HG03159 (cell line): Measurements from ENCODE around the gene HPX.
A peak's percentile ranks its signal among the peaks of the same experiment; 100 is the strongest.

Experiments used
- ATAC-seq: cut with Tn5 transposase; IDR thresholded peaks from one replicate; pipeline ENCODE4 v1.9.1; 2021; ENCODE audit warnings: mild to moderate bottlenecking, moderate library complexity; ENCODE audit not compliant: unreplicated experiment

The HPX gene

GRCh38 chr11:6468712-6469495, 28.1 kb upstream of the HPX start:
- peak; percentile 50 for ATAC-seq

DNA sequence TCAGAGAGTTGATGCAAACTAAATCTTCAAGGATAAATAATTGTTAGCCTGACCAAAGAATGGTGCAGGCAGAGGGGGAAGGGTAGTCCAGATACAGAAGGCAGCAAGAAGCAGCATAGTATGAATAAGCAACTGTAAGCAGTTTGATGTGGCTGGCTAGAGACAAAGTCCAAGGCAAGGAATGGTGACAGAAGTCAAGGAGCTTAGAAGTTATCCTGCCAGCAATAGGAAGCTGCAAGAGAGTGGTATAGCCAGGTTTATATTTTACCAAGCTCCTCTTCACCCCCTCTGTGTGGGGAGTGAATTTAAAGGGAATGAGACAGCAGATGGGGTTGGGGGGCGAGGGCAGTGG, 18.3 kb upstream of the HPX start:
- no peak for ATAC-seq

GRCh38 chr11:6458352-6459098, 17.7 kb upstream of the HPX start:
- no peak for ATAC-seq

GRCh38 chr11:6457581-6458320, 17.0 kb upstream of the HPX start:
- ATAC-seq: no peak

DNA sequence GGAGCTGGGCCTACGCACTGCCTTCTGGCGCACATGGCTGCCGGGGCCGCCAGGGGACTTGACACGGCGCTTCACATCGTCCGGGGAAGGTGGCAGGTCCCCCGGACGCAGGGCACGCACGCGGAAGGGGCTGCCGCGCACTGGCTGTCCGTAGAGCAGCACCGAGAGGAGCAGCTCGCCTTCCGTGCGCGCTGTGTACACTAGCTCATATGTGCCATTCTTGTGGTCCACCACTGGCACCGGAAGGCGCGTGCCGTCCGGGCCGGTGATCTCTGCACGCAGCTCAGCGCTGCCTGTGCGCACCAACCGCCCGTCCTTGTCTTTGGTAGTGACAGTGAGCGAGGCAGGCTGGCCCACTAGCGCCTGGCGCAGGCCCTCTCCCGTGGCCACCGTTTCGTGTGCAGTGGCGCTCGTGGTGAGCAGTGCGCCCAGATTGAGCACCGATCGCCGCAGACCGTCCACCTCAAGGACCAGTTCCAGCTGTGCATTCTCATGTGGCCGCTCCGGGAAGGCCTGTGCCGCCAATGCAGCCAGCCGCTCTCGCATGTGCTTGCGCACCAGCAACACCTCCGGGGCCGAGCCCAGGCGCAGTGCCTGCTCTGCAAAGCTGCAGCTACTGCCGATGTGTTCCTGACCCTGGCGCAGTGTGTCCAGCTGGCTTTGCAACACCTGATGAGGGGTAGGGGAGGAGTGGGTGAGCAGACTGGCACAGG, 15.7 kb upstream of the HPX start:
- no peak for ATAC-seq

DNA sequence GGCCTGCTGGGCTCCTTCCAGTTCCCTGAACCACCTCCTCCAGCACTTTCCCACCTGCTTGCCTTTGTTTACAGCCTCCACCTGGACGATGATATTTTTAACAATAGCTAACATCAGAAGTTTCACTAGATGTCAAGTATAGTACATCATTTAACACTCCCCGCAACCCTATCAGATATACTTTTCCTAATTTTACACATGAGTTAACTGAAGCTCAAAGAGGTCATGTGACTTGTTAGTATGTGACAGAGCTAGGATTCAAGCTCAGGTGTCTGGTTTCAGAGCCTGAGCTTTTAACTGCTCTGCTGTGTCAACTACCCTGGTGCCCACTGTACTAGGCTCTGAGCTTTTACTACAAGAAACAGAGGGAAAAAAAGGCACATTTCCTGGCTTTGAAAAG, 14.3 kb upstream of the HPX start:
- no peak for ATAC-seq

DNA sequence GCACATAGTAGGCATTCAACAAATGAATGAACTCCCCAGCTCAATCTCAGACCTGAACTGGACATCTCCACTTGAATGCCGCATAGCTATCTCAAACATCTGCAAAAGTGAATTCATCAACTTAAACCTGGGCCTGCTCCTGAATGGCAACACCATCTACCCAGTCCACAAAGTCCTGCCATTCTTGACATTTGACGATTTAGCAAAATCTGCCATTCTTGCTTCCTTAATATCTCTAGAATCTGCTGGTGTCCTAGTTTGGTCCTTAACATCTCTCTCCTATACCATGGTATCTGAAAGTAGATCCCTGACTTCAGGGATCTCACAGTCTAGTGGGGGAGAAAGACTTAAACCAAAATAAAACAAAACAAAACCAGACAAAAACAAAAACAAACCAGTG, 12.4 kb upstream of the HPX start:
- ATAC-seq: no peak

GRCh38 chr11:6452219-6452618, 11.4 kb upstream of the HPX start:
- no peak for ATAC-seq

DNA sequence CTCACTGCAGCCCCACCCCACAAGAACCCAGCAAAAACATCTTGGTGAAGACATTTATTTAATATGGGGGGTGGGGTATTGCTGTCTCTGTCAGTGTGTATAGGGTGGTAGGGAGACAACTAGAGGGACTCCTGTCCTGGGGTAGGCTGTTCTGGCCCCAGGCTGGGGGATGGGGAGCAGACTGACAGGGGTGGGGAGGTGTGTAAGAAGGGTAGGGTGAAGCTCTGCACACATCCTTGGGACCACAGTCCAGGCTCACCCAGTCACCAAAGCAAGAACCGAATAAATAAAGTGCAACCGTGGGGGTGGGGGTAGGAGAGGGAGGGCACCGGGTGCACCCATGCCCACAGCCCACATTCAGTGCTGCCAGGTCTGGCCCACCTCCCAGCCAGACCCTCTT, 7.8 kb upstream of the HPX start:
- no peak for ATAC-seq

DNA sequence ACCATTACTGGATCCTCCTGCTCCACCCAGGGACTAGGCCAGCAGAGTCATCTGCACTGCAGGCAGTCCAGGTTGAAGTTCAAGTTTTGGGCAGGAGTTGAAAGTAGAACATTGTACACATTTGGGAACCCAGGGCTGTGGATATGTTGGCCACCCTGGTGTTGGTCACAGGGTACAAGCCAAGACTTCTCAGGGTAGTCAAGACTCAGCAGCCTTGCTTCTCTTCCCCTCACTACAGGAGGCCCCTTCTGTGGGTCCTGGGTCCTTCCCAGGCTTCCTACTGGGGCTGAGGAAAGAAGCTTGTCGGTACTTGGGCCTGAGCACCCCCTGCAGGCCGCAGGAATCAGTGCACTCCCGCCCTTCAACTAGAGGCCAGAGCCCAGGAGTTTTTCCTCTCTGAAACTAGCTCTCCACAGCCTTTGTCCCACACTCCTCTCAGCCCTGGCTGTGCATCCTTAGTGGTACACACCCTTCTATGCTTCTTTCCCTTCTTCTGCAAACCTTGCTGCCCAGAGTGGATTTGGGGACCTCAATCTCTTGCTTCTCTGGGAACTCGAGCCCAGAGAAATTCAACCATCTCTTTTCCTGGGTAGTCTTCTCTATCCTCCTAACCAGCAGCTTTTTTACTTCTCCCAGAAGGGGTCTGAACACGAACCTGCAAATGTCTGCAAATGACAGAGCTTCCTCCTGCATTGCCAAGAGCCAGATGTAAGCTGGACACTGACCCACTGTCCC, 2.6 kb upstream of the HPX start:
- peak; percentile 85 for ATAC-seq

- ATAC-seq: no peak
Measured at GRCh38 chr11:6442441-6442840, 1.7 kb upstream of the HPX start.

DNA sequence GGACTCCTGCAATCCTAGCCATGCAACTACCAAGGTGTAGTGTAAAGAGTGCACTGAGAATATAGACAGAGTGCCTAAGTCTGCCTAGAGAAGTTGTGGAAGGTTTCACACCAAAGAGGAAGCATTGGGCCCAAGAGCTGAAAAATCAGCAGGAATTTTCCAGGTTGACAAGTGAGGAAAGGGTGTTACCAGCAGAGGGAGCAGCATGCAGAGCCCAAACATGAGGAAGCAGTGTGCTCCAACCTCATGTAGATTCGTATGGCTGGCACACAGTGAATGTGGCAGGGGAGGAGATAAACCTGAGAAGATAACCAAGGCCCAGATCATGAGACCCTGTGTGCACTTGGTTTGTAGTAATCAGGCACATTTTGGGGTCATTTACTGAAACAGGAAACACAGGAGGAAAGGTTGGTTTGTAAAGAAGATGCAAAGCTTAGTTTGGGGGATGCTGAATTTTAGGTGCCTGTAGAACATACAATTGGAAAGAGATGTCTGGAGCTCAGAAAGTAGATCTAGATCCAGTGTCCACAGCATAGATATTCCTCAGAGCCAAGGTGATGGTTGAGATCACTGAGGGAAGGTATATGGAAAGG, 1.7 kb downstream of the HPX start:
- no peak for ATAC-seq

DNA sequence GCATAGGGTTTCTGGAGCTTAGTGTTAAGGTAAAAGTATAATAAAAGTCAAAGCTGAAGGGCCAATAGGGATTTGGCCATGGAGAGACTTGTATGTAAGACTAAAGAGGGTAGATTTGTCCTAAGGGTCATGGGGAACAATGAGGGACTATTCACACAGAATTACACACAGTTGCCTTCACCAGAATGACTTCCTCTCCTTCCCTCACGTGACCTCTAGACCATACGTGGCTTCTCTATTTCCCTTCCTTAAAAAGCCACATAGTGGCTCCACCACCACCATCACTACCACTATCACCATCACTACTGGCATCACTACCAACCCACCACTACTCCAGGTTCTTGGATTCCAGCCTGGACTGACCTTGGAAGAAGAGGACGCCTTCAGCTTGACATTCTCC, 2.8 kb downstream of the HPX start:
- ATAC-seq: no peak

DNA sequence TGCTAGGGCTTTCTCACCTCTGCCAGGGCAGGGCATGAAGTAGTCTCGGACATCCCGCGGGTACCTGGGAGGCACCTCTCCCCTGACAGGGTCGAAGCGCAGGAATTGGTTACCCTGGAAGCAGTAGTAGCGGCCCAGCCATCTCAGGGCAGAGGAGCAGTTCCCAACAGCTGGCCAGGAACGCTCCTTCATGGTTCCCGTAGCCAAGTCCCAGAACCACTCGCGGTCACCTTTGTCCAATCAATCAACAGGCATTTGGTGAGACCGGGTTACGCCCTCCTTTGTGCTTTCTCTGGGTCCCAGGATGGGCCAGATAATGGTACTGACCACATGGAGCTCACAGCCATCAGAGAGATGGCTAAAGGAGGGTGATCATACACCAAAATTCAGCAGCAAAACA, 3.4 kb downstream of the HPX start:
- no peak for ATAC-seq

- no peak for ATAC-seq
Measured at GRCh38 chr11:6433998-6434660, 6.7 kb downstream of the HPX start.

GRCh38 chr11:6431861-6432260, 8.9 kb downstream of the HPX start:
- no peak for ATAC-seq

- no peak for ATAC-seq
Measured at GRCh38 chr11:6427516-6427915, 13.3 kb downstream of the HPX start.

DNA sequence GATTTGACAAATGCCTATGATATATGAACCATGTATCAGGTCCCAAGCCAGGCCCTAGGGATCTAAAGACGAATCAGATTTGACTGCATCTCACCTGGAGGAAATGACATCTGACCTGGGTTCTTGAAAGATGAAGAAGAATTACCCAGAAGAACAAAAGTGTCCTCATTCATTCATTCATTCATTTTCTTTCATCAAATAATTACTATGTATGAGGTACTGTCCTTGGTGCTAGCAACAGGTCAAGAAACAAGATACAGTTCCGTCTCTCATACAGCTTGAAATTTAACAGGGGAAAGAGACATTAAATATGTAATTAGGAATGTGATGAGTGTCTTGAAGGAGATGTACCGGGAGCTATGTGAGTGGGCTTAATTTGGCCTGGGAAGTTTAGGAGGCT, 20.1 kb downstream of the HPX start:
- ATAC-seq: no peak

- peak; percentile 50 for ATAC-seq
Measured at GRCh38 chr11:6419009-6419631, 21.7 kb downstream of the HPX start, which contains the start of gene APBB1. Gene APBB1, minus strand, starts transcription at chr11:6419094. Its CDS starts 7,747 bp downstream, at chr11:6411347.
